Measurements from ENCODE around the gene ABCC9. TPM values are rescaled to one million over a fixed set of nuclear protein-coding genes. Genes with fewer than 3 reads are reported as not detected.

The ABCC9 gene
- total RNA-seq, 2 experiments from 2014 or later = not detected

GRCh38 chr12:21769307-21769706 lies 171.9 kb downstream of the ABCC9 start:
- no peak overlapping the region for H3K4me3 Mint-ChIP-seq
- no peak for DNase-seq
- H3K36me3 Mint-ChIP-seq = no peaks in the 10 kb centered on the region
- H3K27ac Mint-ChIP-seq = no peak overlapping the region
- H3K27me3 Mint-ChIP-seq = peaks cover 23% of the 10 kb centered on the region
- no peaks in the 10 kb centered on the region for H3K9me3 Mint-ChIP-seq
- peaks cover 7% of the 10 kb centered on the region for H3K4me1 Mint-ChIP-seq

- no peaks in the 10 kb centered on the region for H3K36me3 Mint-ChIP-seq
- no peak for DNase-seq
- H3K9me3 Mint-ChIP-seq = no peaks in the 10 kb centered on the region
- no peak overlapping the region for H3K4me3 Mint-ChIP-seq
- no peaks in the 10 kb centered on the region for H3K4me1 Mint-ChIP-seq
- H3K27ac Mint-ChIP-seq = no peak overlapping the region
- H3K27me3 Mint-ChIP-seq = peaks cover 3% of the 10 kb centered on the region
Observed at GRCh38 chr12:21766403-21766802, 174.8 kb downstream of the ABCC9 start.

- H3K27ac Mint-ChIP-seq = no peak overlapping the region
- DNase-seq = no peak
- no peak overlapping the region for H3K4me3 Mint-ChIP-seq
- no peaks in the 10 kb centered on the region for H3K27me3 Mint-ChIP-seq
- no peaks in the 10 kb centered on the region for H3K4me1 Mint-ChIP-seq
- no peaks in the 10 kb centered on the region for H3K36me3 Mint-ChIP-seq
- H3K9me3 Mint-ChIP-seq = no peaks in the 10 kb centered on the region
Observed at GRCh38 chr12:21764950-21765349, 176.3 kb downstream of the ABCC9 start.

- Mint-ChIP-seq H3K27me3 (no peaks in the 10 kb centered on the region), H3K9me3 (peaks cover 2% of the 10 kb centered on the region), H3K27ac (no peak overlapping the region), H3K4me1 (no peaks in the 10 kb centered on the region), H3K4me3 (no peak overlapping the region), H3K36me3 (no peaks in the 10 kb centered on the region)
- DNase-seq = no peak
Observed at GRCh38 chr12:21764065-21764464, 177.2 kb downstream of the ABCC9 start.

- no peaks in the 10 kb centered on the region for H3K36me3 Mint-ChIP-seq
- H3K27me3 Mint-ChIP-seq = no peaks in the 10 kb centered on the region
- DNase-seq = no peak
- H3K4me1 Mint-ChIP-seq = no peaks in the 10 kb centered on the region
- H3K27ac Mint-ChIP-seq = no peak overlapping the region
- no peak overlapping the region for H3K4me3 Mint-ChIP-seq
- peaks cover 2% of the 10 kb centered on the region for H3K9me3 Mint-ChIP-seq
Observed at GRCh38 chr12:21763531-21763930, 177.7 kb downstream of the ABCC9 start.

GRCh38 chr12:21759737-21760136 lies 181.5 kb downstream of the ABCC9 start:
- no peak for DNase-seq
- Mint-ChIP-seq H3K4me1 (no peaks in the 10 kb centered on the region), H3K27ac (no peak overlapping the region), H3K4me3 (no peak overlapping the region), H3K9me3 (peaks cover 2% of the 10 kb centered on the region), H3K27me3 (no peaks in the 10 kb centered on the region), H3K36me3 (no peaks in the 10 kb centered on the region)

- Mint-ChIP-seq H3K4me3 (no peak overlapping the region), H3K4me1 (no peaks in the 10 kb centered on the region), H3K36me3 (no peaks in the 10 kb centered on the region), H3K27me3 (peaks cover 3% of the 10 kb centered on the region), H3K9me3 (peaks cover 2% of the 10 kb centered on the region), H3K27ac (no peak overlapping the region)
- DNase-seq = no peak
Observed at GRCh38 chr12:21757735-21758134, 183.5 kb downstream of the ABCC9 start.

- Mint-ChIP-seq H3K27me3 (peaks cover 3% of the 10 kb centered on the region), H3K36me3 (no peaks in the 10 kb centered on the region), H3K4me3 (no peak overlapping the region), H3K4me1 (no peaks in the 10 kb centered on the region), H3K9me3 (peaks cover 2% of the 10 kb centered on the region), H3K27ac (no peak overlapping the region)
- no peak for DNase-seq
Observed at GRCh38 chr12:21756699-21757098, 184.5 kb downstream of the ABCC9 start.

- Mint-ChIP-seq H3K27ac (no peak overlapping the region), H3K36me3 (no peaks in the 10 kb centered on the region), H3K4me3 (no peak overlapping the region), H3K27me3 (peaks cover 12% of the 10 kb centered on the region), H3K4me1 (no peaks in the 10 kb centered on the region), H3K9me3 (peaks cover 2% of the 10 kb centered on the region)
- DNase-seq = no peak
Observed at GRCh38 chr12:21751517-21751916, 189.7 kb downstream of the ABCC9 start.

Other genes starting within 250 kb of the ABCC9 start
- gene KCNJ8, start 166.7 kb downstream of the ABCC9 start, total RNA-seq = not detected
- 10 to 100 TPM; 37.9 to 38.2 TPM for gene CMAS, start 104.8 kb upstream of the ABCC9 start, total RNA-seq